ENCODE data around the gene LGR4. TPM values are rescaled to one million over a fixed set of nuclear protein-coding genes. Genes with fewer than 3 reads are reported as not detected.
A peak's percentile ranks its signal among the peaks of the same experiment; 100 is the strongest.

The LGR4 gene
- total RNA-seq, 2 experiments from 2014 or later, result 0.19 to 0.21 TPM

DNA sequence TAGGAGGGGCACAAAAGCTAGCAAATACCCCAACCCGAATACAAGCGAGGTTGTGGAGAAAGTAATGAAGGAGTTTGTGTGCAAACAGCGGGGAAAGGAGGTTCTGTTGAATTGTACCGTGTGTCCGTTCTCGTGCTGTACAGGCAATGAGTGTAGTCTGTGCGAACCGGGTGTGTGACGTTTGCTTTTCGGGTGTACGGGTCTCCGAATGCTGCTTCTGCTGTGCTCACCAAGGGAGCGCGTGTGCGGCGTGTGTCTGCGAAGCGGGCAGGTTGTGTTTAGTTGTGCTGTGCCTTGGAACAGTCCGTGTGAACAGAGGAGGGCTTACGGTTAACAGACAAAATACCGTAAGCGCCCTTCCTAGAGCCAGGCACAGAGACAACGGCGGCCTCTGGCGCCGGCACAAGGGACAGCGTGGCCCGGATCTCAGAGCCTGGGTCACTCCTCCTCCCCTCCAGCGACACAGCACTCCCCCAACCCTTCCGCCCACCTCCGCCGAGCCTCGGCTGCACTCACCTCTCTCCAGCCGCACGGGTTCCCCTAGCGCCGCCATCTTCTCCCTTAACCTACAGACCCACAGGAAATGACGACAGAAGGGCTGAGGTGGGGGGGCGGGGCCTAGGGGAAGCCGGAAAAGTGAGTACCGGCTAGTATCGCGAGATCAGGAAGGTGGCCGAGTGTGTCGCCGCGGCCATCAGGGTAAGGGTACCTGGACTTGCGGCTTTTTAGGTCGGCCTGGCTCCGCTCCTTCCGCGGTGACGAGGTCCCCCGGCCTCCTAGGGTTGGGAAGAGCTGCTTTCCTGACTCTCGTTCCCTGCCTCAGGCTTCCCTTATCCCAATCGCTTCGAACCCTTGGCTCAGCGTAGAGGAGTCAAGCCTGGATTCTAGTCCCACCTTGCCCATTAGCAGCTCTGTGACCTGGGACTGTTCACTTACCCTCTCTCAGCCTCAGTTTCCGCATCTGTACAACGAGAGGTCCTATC, 33.9 kb upstream of the LGR4 start, which contains the start of gene LIN7C:
Gene LIN7C (minus strand): TSS at position 570 of the 983 bp plus-strand sequence. CDS start 17 bp downstream, at position 553.
- ChIA-PET CTCF (interaction anchor here (0.7 to 4.0 kb wide), 4 partner anchors 8 to 21 kb away, joined by 3 to 15 read pairs (median 4); no protein-coding TSS in a partner anchor), POLR2A (interaction anchor here (0.7 kb wide), 1 partner anchor 9 kb away, joined by 4 read pairs; no protein-coding TSS in a partner anchor)
- H3K27me3 Mint-ChIP-seq, result no peaks in the 10 kb centered on the region
- no peaks in the 10 kb centered on the region for H3K9me3 Mint-ChIP-seq (ENCODE audit: low read depth)
- H3K4me3 Mint-ChIP-seq, result peak within 1 kb of the TSS; percentile 84
- H3K27ac Mint-ChIP-seq, result peak within 1 kb of the TSS; percentile 99
- peak; percentile 93 for ATAC-seq
- peak; percentile 98 for DNase-seq
- H3K36me3 Mint-ChIP-seq (ENCODE audit: low read depth), result peaks cover 31% of the 10 kb centered on the region
- peaks cover 36% of the 10 kb centered on the region for H3K4me1 Mint-ChIP-seq
- intact Hi-C loops (cut with DNase I, micrococcal nuclease), result loop anchor here (1.0 to 2.0 kb wide), 4 partner anchors 34 to 602 kb away; partner anchors contain the start of genes CCDC34 (in 2 of the 2), KIF18A (in 2 of the 2), METTL15 (in 2 of the 2) and LGR4 (in 1 of the 2)

GRCh38 chr11:27505781-27506180, 33.2 kb upstream of the LGR4 start:
- Mint-ChIP-seq H3K36me3 (ENCODE audit: low read depth) (peaks cover 29% of the 10 kb centered on the region), H3K4me1 (peaks cover 36% of the 10 kb centered on the region), H3K27ac (peak overlapping the region; percentile 99), H3K4me3 (peak overlapping the region; percentile 84), H3K9me3 (ENCODE audit: low read depth) (no peaks in the 10 kb centered on the region), H3K27me3 (no peaks in the 10 kb centered on the region)
- ATAC-seq, result no peak
- intact Hi-C loops (cut with DNase I, micrococcal nuclease), result loop anchor here (1.0 to 2.0 kb wide), 4 partner anchors 33 to 603 kb away; partner anchors contain the start of genes CCDC34 (in 2 of the 2), KIF18A (in 2 of the 2), METTL15 (in 2 of the 2) and LGR4 (in 1 of the 2)
- DNase-seq, result no peak
- ChIA-PET POLR2A (no interaction called here), CTCF (interaction anchor here (0.7 to 1.4 kb wide), 2 partner anchors 8 to 9 kb away, joined by 3 to 5 read pairs; no protein-coding TSS in a partner anchor)

GRCh38 chr11:27504205-27504604, 31.6 kb upstream of the LGR4 start:
- Mint-ChIP-seq H3K9me3 (ENCODE audit: low read depth) (no peaks in the 10 kb centered on the region), H3K36me3 (ENCODE audit: low read depth) (peaks cover 35% of the 10 kb centered on the region), H3K4me3 (no peak overlapping the region), H3K27me3 (no peaks in the 10 kb centered on the region), H3K27ac (no peak overlapping the region), H3K4me1 (peaks cover 39% of the 10 kb centered on the region)
- POLR2A ChIA-PET, result no interaction called here
- DNase-seq, result no peak
- ATAC-seq, result no peak
- CTCF ChIA-PET, result interaction anchor here (1.5 kb wide), 1 partner anchor 18 kb away, joined by 4 read pairs; no protein-coding TSS in a partner anchor
- intact Hi-C loops (cut with DNase I, micrococcal nuclease), result no loop called here

DNA sequence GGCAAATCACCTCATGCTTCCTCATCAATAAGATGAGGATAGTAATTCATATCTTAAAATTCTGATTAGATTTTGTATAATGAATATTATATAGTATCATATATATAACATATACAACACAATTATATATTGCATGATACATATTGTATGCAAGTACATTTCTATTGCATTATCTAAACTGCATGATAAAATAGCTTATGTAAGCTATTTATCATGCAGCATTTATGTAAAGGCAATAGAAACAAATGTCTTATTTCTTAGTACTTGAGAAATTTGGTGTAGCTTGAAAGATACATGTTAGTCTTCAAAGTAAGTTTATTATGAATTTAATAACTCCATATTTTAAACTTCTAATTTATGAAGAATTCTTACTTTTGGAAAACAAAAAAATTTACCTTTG, 28.5 kb upstream of the LGR4 start:
- no peak overlapping the region for H3K4me3 Mint-ChIP-seq

DNA sequence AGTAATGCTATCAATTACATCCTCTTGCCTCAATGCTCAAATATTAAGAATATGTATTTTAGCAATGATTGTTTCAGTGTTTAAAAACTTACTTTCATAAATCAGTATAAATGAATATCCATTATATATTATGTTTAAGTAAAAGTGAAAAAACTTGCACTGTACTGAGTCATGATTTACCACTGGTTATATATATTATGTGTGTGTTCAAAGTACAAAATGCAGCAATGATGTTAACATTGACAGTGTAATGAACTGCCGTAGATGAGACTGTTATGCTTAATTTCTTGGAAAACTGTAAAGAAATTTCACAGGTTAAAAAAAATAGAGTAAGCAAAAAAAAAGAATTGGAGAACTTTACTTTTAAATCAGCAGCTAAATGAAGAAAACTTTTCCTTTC, 25.3 kb upstream of the LGR4 start:
- no peak for DNase-seq
- Mint-ChIP-seq H3K9me3 (ENCODE audit: low read depth) (no peaks in the 10 kb centered on the region), H3K4me1 (peaks cover 16% of the 10 kb centered on the region), H3K4me3 (no peak overlapping the region), H3K36me3 (ENCODE audit: low read depth) (peaks cover 27% of the 10 kb centered on the region), H3K27me3 (no peaks in the 10 kb centered on the region), H3K27ac (no peak overlapping the region)
- POLR2A ChIA-PET, result interaction anchor here (0.7 kb wide), 1 partner anchor 9 kb away, joined by 4 read pairs; no protein-coding TSS in a partner anchor
- no peak for ATAC-seq
- intact Hi-C loops (cut with DNase I, micrococcal nuclease), result loop anchor here in 1 of 2 experiments (5.0 kb wide), 1 partner anchor 746 kb away; no protein-coding TSS in a partner anchor
- CTCF ChIA-PET, result interaction anchor here (0.6 to 8.2 kb wide), 15 partner anchors 8 to 822 kb away, joined by 3 to 107 read pairs (median 3); partner anchors contain the start of gene LGR4

More for the DNA sequence above, 28.5 kb upstream of the LGR4 start:
- no peak overlapping the region for H3K27ac Mint-ChIP-seq
- no peaks in the 10 kb centered on the region for H3K9me3 Mint-ChIP-seq (ENCODE audit: low read depth)
- DNase-seq (no peak), ATAC-seq (no peak)
- ChIA-PET POLR2A (no interaction called here), CTCF (interaction anchor here (0.6 to 8.2 kb wide), 4 partner anchors 15 to 317 kb away, joined by 3 to 107 read pairs (median 8); no protein-coding TSS in a partner anchor)
- H3K27me3 Mint-ChIP-seq, result no peaks in the 10 kb centered on the region
- intact Hi-C loops (cut with DNase I, micrococcal nuclease), result no loop called here
- H3K36me3 Mint-ChIP-seq (ENCODE audit: low read depth), result peaks cover 32% of the 10 kb centered on the region
- H3K4me1 Mint-ChIP-seq, result peaks cover 30% of the 10 kb centered on the region

DNA sequence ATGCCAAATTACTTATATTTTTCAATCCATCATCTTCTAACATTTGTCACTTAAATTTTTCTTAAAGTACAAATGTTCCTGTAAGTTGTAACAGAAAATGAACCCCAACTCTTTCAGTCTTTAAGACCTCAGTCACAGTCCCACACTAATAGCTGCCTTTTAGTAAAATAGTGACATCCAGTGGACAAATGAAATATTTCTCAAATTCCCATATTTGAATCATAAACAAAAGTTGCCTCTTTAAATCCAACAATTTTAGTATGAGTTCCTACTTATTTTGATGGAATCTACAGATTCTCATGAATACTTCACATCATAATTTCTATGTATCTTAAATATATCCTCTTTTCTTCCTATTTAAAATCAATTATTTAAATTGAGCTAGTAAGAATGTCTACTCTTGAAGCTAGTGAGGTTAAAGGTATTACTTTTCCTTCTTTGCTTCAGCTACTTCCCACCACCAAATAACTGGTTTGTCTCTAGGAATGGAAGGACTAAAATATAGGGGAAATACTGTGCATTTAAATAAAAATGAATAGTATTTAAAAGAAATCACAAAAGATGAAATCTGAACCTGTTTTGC, 24.8 kb upstream of the LGR4 start:
- ChIA-PET CTCF (interaction anchor here (0.7 to 8.2 kb wide), 19 partner anchors 9 to 1662 kb away, joined by 3 to 107 read pairs (median 3); partner anchors contain the start of gene LGR4), POLR2A (interaction anchor here (0.7 kb wide), 2 partner anchors 10 to 151 kb away, joined by 3 to 4 read pairs; no protein-coding TSS in a partner anchor)
- Mint-ChIP-seq H3K4me3 (no peak overlapping the region), H3K9me3 (ENCODE audit: low read depth) (no peaks in the 10 kb centered on the region), H3K36me3 (ENCODE audit: low read depth) (peaks cover 24% of the 10 kb centered on the region), H3K27me3 (no peaks in the 10 kb centered on the region), H3K4me1 (peaks cover 13% of the 10 kb centered on the region), H3K27ac (no peak overlapping the region)
- intact Hi-C loops (cut with DNase I, micrococcal nuclease), result loop anchor here in 1 of 2 experiments (5.0 kb wide), 1 partner anchor 745 kb away; no protein-coding TSS in a partner anchor
- no peak for DNase-seq
- ATAC-seq, result no peak

- ChIA-PET CTCF (interaction anchor here (0.5 to 8.2 kb wide), 16 partner anchors 9 to 739 kb away, joined by 3 to 107 read pairs (median 4); no protein-coding TSS in a partner anchor), POLR2A (no interaction called here)
- intact Hi-C loops (cut with DNase I, micrococcal nuclease), result loop anchor here in 1 of 2 experiments (5.0 kb wide), 1 partner anchor 744 kb away; no protein-coding TSS in a partner anchor
- DNase-seq (no peak), ATAC-seq (no peak)
- peaks cover 26% of the 10 kb centered on the region for H3K36me3 Mint-ChIP-seq (ENCODE audit: low read depth)
- H3K27ac Mint-ChIP-seq, result no peak overlapping the region
- no peaks in the 10 kb centered on the region for H3K9me3 Mint-ChIP-seq (ENCODE audit: low read depth)
- H3K27me3 Mint-ChIP-seq, result no peaks in the 10 kb centered on the region
- no peak overlapping the region for H3K4me3 Mint-ChIP-seq
- peaks cover 9% of the 10 kb centered on the region for H3K4me1 Mint-ChIP-seq
Observed at GRCh38 chr11:27496461-27496860, 23.9 kb upstream of the LGR4 start.

DNA sequence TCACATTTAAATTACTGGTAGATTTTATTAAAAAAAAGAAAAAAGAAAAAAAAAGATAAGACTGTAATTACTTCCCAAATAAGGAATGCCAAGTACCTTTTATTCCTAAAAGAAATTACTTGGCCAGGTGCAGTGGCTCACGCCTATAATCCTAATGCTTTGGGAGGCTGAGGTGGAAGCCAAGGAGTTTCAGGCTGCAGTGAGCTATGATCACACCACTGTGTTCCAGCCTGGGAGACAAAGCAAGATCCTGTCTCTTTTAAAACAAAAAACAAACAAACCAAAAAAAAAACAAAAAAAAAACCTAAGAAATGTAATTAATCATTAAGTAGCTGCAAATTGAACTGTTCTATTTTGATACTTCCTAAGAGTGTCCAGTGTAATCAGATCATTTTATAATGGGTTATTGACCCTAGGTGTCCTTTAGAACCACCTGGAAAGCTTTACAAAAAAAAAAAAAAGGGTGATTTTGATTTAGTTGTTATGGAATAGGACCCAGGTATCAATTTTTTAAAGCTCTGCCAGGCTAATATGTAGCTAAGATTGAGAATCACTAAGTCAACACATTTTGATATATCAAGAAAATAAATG, 23.2 kb upstream of the LGR4 start:
- DNase-seq (no peak), ATAC-seq (no peak)
- ChIA-PET CTCF (interaction anchor here (0.6 to 8.2 kb wide), 13 partner anchors 9 to 739 kb away, joined by 3 to 107 read pairs (median 3); no protein-coding TSS in a partner anchor), POLR2A (interaction anchor here (0.6 to 0.7 kb wide), 2 partner anchors 132 to 218 kb away, joined by 3 to 6 read pairs; no protein-coding TSS in a partner anchor)
- Mint-ChIP-seq H3K4me1 (peaks cover 9% of the 10 kb centered on the region), H3K27me3 (no peaks in the 10 kb centered on the region), H3K9me3 (ENCODE audit: low read depth) (no peaks in the 10 kb centered on the region), H3K36me3 (ENCODE audit: low read depth) (peaks cover 28% of the 10 kb centered on the region), H3K4me3 (no peak overlapping the region), H3K27ac (no peak overlapping the region)
- intact Hi-C loops (cut with DNase I, micrococcal nuclease), result loop anchor here in 1 of 2 experiments (5.0 kb wide), 1 partner anchor 744 kb away; no protein-coding TSS in a partner anchor

GRCh38 chr11:27489092-27489491, 16.5 kb upstream of the LGR4 start:
- no peaks in the 10 kb centered on the region for H3K4me1 Mint-ChIP-seq
- ATAC-seq (no peak), DNase-seq (no peak)
- no peaks in the 10 kb centered on the region for H3K9me3 Mint-ChIP-seq (ENCODE audit: low read depth)
- intact Hi-C loops (cut with DNase I, micrococcal nuclease), result loop anchor here (5.0 kb wide), 3 partner anchors 732 to 1202 kb away; no protein-coding TSS in a partner anchor
- ChIA-PET CTCF (interaction anchor here (7.2 kb wide), 1 partner anchor 10 kb away, joined by 107 read pairs; no protein-coding TSS in a partner anchor), POLR2A (no interaction called here)
- H3K36me3 Mint-ChIP-seq (ENCODE audit: low read depth), result peaks cover 10% of the 10 kb centered on the region
- no peak overlapping the region for H3K4me3 Mint-ChIP-seq
- no peak overlapping the region for H3K27ac Mint-ChIP-seq
- H3K27me3 Mint-ChIP-seq, result no peaks in the 10 kb centered on the region

DNA sequence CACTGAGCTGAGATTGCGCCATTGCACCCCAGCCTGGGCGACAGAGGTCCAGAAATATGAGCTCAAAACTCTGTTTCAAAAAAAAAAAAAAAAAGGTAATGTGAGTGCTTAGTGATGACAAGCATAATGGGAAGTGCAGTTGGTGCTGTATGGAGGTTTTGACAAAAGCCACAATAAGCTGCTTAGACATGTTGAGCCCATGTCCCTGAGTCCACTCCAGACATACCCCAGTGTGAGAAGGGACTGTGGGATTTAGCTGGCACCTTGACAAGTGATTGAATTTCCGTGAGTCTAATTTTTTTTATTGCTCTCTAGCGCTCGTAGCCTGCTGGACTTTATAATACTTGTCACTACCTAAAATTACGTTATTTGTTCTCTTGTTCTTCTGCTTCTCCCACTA, 15.1 kb upstream of the LGR4 start:
- intact Hi-C loops (cut with DNase I, micrococcal nuclease), result loop anchor here (5.0 kb wide), 3 partner anchors 730 to 1200 kb away; no protein-coding TSS in a partner anchor
- no peak overlapping the region for H3K4me3 Mint-ChIP-seq
- no peak for DNase-seq
- peaks cover 10% of the 10 kb centered on the region for H3K36me3 Mint-ChIP-seq (ENCODE audit: low read depth)
- ChIA-PET CTCF (interaction anchor here (0.6 to 7.2 kb wide), 4 partner anchors 11 to 1645 kb away, joined by 3 to 107 read pairs (median 18); no protein-coding TSS in a partner anchor), POLR2A (no interaction called here)
- no peaks in the 10 kb centered on the region for H3K4me1 Mint-ChIP-seq
- H3K9me3 Mint-ChIP-seq (ENCODE audit: low read depth), result no peaks in the 10 kb centered on the region
- ATAC-seq, result no peak
- no peak overlapping the region for H3K27ac Mint-ChIP-seq
- no peaks in the 10 kb centered on the region for H3K27me3 Mint-ChIP-seq
